Natural killer cell (primary cell): ENCODE results near the gene KCNK2. TPM values are rescaled to one million over a fixed set of nuclear protein-coding genes. Genes with fewer than 3 reads are reported as not detected.

Source experiments
- ATAC-seq, 3 donors: fragments of 150-1000 bp in 2 of 3; fragments of 200-7000 bp in 1 of 3; cut with Tn5 transposase; 1 replicate in 1 of 3; 2 replicates in 2 of 3; pipeline ENCODE4 v1.10.0; 2021; ENCODE audit warnings: mild to moderate bottlenecking in 2 of 3, moderate library complexity in 2 of 3
- DNase-seq, 2 donors: peaks; one replicate each; pipeline versions ENCODE4 v3.0.0 to v3.0.0-alpha.2; 2013 to 2021; ENCODE audit warnings: mixed read lengths in 1 of 2
- H3K27ac ChIP-seq: one replicate; pipeline ENCODE4 v1.5.1; 2013; ENCODE audit warnings: mild to moderate bottlenecking, low read length
- H3K27me3 ChIP-seq: one replicate; pipeline ENCODE4 v1.6.1; 2013; ENCODE audit warnings: low read length; ENCODE audit not compliant: control insufficient read depth, insufficient read depth
- H3K36me3 ChIP-seq: one replicate; pipeline ENCODE4 v1.6.1; 2013; ENCODE audit warnings: low read length; ENCODE audit not compliant: control insufficient read depth, insufficient read depth
- H3K4me1 ChIP-seq: one replicate; pipeline ENCODE4 v1.6.1; 2013; ENCODE audit warnings: low read length; ENCODE audit not compliant: control insufficient read depth, insufficient read depth
- H3K4me3 ChIP-seq: one replicate; pipeline ENCODE4 v1.5.1; 2013; ENCODE audit warnings: low read length
- H3K9me3 ChIP-seq: one replicate; pipeline ENCODE4 v1.6.1; 2013; ENCODE audit warnings: low read length; ENCODE audit not compliant: control insufficient read depth, insufficient read depth
- H3K27ac Mint-ChIP-seq, 2 donors: one replicate each; pipeline ENCODE4 v1.8.0; 2022; ENCODE audit warnings: mild to moderate bottlenecking in 2 of 2, mixed read lengths in 2 of 2, moderate library complexity in 1 of 2
- H3K27me3 Mint-ChIP-seq, 2 donors: one replicate each; pipeline ENCODE4 v1.8.0; 2022; ENCODE audit warnings: low read depth in 2 of 2, mixed read lengths in 2 of 2
- H3K36me3 Mint-ChIP-seq: one replicate; pipeline ENCODE4 v1.8.0; 2022; ENCODE audit warnings: mixed read lengths
- H3K4me1 Mint-ChIP-seq, 2 donors: one replicate each; pipeline ENCODE4 v1.8.0; 2022; ENCODE audit warnings: mixed read lengths in 2 of 2
- H3K4me3 Mint-ChIP-seq: one replicate; pipeline ENCODE4 v1.8.0; 2022; ENCODE audit warnings: mild to moderate bottlenecking, moderate library complexity, mixed read lengths
- H3K9me3 Mint-ChIP-seq, 2 donors: one replicate each; pipeline ENCODE4 v1.8.0; 2022; ENCODE audit warnings: mixed read lengths in 2 of 2
- WGBS: methylation state at CpG from one replicate; pipeline ENCODE4 v1.1.7; 2013; ENCODE audit warnings: missing lambda C conversion rate; ENCODE audit not compliant: insufficient coverage; 5-methylcytosine and 5-hydroxymethylcytosine counted together
- intact Hi-C: fragments of 100-400 bp; cut with micrococcal nuclease; formaldehyde crosslinking; loops from one replicate; pipeline ENCODE4 v1.14.2; 2022
- total RNA-seq, 4 donors: library from RNA; stranded (reverse); fragments of 120-200 nt in 1 of 4; gene quantifications; one replicate each; pipeline versions ENCODE4 v1.2.3 to v1.2.4, GENCODE V29; 2013 to 2022
- TF ChIP-seq, protein P1 (sequence below): fragments of 200-600 bp; IDR thresholded peaks from one replicate; pipeline ENCODE4 v1.8.0; 2022; ENCODE audit warnings: antibody characterized with exemption

KCNK2 gene
- total RNA-seq, 3 donors from 2014 or later (not counting 1 experiment from before 2014, with no cell fraction given), result not detected

GRCh38 chr1:215128504-215128903 is 46.0 kb downstream of the KCNK2 start:
- Histone ChIP-seq H3K27me3 (no peaks in the 10 kb centered on the region), H3K4me1 (no peaks in the 10 kb centered on the region), H3K9me3 (no peaks in the 10 kb centered on the region), H3K36me3 (no peaks in the 10 kb centered on the region), H3K27ac (no peak overlapping the region), H3K4me3 (no peak overlapping the region)
- intact Hi-C loops, result no loop called here
- ATAC-seq (no peak), DNase-seq (no peak)
- H3K4me3 Mint-ChIP-seq, result no peak overlapping the region
- H3K4me1 Mint-ChIP-seq, result no peaks in the 10 kb centered on the region
- H3K9me3 Mint-ChIP-seq, result peaks cover 3 to 5% of the 10 kb centered on the region in 2 donors
- H3K27ac Mint-ChIP-seq, result no peak overlapping the region
- H3K27me3 Mint-ChIP-seq, result no peaks in the 10 kb centered on the region
- TF ChIP-seq, protein P1, sequence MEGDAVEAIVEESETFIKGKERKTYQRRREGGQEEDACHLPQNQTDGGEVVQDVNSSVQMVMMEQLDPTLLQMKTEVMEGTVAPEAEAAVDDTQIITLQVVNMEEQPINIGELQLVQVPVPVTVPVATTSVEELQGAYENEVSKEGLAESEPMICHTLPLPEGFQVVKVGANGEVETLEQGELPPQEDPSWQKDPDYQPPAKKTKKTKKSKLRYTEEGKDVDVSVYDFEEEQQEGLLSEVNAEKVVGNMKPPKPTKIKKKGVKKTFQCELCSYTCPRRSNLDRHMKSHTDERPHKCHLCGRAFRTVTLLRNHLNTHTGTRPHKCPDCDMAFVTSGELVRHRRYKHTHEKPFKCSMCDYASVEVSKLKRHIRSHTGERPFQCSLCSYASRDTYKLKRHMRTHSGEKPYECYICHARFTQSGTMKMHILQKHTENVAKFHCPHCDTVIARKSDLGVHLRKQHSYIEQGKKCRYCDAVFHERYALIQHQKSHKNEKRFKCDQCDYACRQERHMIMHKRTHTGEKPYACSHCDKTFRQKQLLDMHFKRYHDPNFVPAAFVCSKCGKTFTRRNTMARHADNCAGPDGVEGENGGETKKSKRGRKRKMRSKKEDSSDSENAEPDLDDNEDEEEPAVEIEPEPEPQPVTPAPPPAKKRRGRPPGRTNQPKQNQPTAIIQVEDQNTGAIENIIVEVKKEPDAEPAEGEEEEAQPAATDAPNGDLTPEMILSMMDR, result no peak
- H3K36me3 Mint-ChIP-seq, result no peaks in the 10 kb centered on the region

- ATAC-seq, result no peak
- Mint-ChIP-seq H3K4me3 (no peak overlapping the region), H3K27me3 (no peaks in the 10 kb centered on the region), H3K27ac (no peak overlapping the region), H3K9me3 (peaks cover 3 to 5% of the 10 kb centered on the region in 2 donors), H3K4me1 (no peaks in the 10 kb centered on the region), H3K36me3 (no peaks in the 10 kb centered on the region)
- no peak for DNase-seq
- H3K4me3 ChIP-seq, result no peak overlapping the region
- intact Hi-C loops, result no loop called here
- H3K4me1 ChIP-seq, result no peaks in the 10 kb centered on the region
- TF ChIP-seq, protein P1, result no peak
- H3K9me3 ChIP-seq, result no peaks in the 10 kb centered on the region
- no peak overlapping the region for H3K27ac ChIP-seq
- H3K36me3 ChIP-seq, result no peaks in the 10 kb centered on the region
- H3K27me3 ChIP-seq, result no peaks in the 10 kb centered on the region
Observed at GRCh38 chr1:215131291-215131690, 48.8 kb downstream of the KCNK2 start.

- H3K27ac Mint-ChIP-seq, result no peak overlapping the region
- ATAC-seq, result no peak
- TF ChIP-seq, protein P1, result no peak
- no peaks in the 10 kb centered on the region for H3K36me3 ChIP-seq
- no peak overlapping the region for H3K4me3 Mint-ChIP-seq
- intact Hi-C loops, result no loop called here
- no peaks in the 10 kb centered on the region for H3K27me3 ChIP-seq
- H3K27me3 Mint-ChIP-seq, result no peaks in the 10 kb centered on the region
- no peaks in the 10 kb centered on the region for H3K4me1 Mint-ChIP-seq
- no peak overlapping the region for H3K27ac ChIP-seq
- H3K9me3 ChIP-seq, result no peaks in the 10 kb centered on the region
- H3K4me3 ChIP-seq, result no peak overlapping the region
- peaks cover 3% of the 10 kb centered on the region in 2 donors for H3K9me3 Mint-ChIP-seq
- no peaks in the 10 kb centered on the region for H3K36me3 Mint-ChIP-seq
- 100% methylated on average over 1 of the region's 2 CpGs for WGBS
- DNase-seq, result no peak
- H3K4me1 ChIP-seq, result no peaks in the 10 kb centered on the region
Observed at GRCh38 chr1:215132156-215132555, 49.6 kb downstream of the KCNK2 start.

GRCh38 chr1:215133532-215133931 is 51.0 kb downstream of the KCNK2 start:
- intact Hi-C loops, result no loop called here
- H3K4me3 Mint-ChIP-seq, result no peak overlapping the region
- Histone ChIP-seq H3K27me3 (no peaks in the 10 kb centered on the region), H3K27ac (no peak overlapping the region), H3K4me1 (no peaks in the 10 kb centered on the region), H3K9me3 (no peaks in the 10 kb centered on the region), H3K4me3 (no peak overlapping the region), H3K36me3 (no peaks in the 10 kb centered on the region)
- no peak overlapping the region for H3K27ac Mint-ChIP-seq
- no peaks in the 10 kb centered on the region for H3K4me1 Mint-ChIP-seq
- peaks cover 3% of the 10 kb centered on the region in 2 donors for H3K9me3 Mint-ChIP-seq
- WGBS, result 60% methylated on average over 1 of the region's 1 CpG
- H3K27me3 Mint-ChIP-seq, result no peaks in the 10 kb centered on the region
- no peak for ATAC-seq
- H3K36me3 Mint-ChIP-seq, result no peaks in the 10 kb centered on the region
- TF ChIP-seq, protein P1, result no peak
- DNase-seq, result no peak
